A549 (cell line): Measurements from ENCODE around the gene TKTL1.
"Not testable (repeated sequence)": the region's sequence is repeated elsewhere in the genome, so short reads cannot be mapped to it uniquely, and the experiment has no call there.

Experiments used
- EP300 ChIP-seq, 2 experiments: fragments of >200 bp; sonication (Bioruptor Twin); formaldehyde crosslinking; IDR thresholded peaks; 2 replicates in 1 of 2; 3 replicates in 1 of 2; pipeline ENCODE4 v1.6.1; 2016 to 2017
- MAX ChIP-seq: IDR thresholded peaks from 2 replicates; pipeline ENCODE4 v1.6.1; 2012
- MAZ ChIP-seq: fragments of 150-350 bp; IDR thresholded peaks from 2 replicates; pipeline ENCODE4 v1.6.1; 2014; ENCODE audit warnings: antibody characterized with exemption, low read depth, low read length, borderline replicate concordance
- POLR2A ChIP-seq: IDR thresholded peaks from 2 replicates; pipeline ENCODE4 v1.6.1; 2012; ENCODE audit warnings: mild to moderate bottlenecking, low read length
- SMC3 ChIP-seq: fragments of >200 bp; sonication (Bioruptor Twin); formaldehyde crosslinking; IDR thresholded peaks from 3 replicates; pipeline ENCODE4 v1.6.1; 2018; ENCODE audit warnings: inconsistent platforms
- TF ChIP-seq, protein P1 (sequence below): fragments of >200 bp; sonication (Bioruptor Twin); formaldehyde crosslinking; IDR thresholded peaks from 3 replicates; pipeline ENCODE4 v1.5.1; 2016

DNA sequence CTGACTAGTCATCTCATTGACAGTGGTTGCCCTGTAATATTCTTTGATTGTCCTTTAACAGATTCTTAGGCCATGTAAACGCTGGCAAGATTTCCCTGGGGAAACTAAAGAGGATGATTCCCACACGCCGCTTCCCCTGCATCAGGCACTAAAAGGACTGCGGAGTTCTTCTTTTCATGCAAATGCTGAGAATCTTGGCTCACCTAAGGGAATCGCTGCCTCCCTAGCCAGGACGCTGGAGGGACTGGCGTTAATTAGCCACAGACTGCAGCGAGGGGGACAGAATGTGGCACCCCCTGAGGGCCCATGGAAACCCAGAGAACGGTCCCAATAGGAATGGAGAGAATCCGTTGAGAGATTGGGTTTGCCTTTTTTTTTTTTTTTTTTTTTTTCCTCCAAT, 9.2 kb upstream of the TKTL1 start:
- TF ChIP-seq, protein P1, sequence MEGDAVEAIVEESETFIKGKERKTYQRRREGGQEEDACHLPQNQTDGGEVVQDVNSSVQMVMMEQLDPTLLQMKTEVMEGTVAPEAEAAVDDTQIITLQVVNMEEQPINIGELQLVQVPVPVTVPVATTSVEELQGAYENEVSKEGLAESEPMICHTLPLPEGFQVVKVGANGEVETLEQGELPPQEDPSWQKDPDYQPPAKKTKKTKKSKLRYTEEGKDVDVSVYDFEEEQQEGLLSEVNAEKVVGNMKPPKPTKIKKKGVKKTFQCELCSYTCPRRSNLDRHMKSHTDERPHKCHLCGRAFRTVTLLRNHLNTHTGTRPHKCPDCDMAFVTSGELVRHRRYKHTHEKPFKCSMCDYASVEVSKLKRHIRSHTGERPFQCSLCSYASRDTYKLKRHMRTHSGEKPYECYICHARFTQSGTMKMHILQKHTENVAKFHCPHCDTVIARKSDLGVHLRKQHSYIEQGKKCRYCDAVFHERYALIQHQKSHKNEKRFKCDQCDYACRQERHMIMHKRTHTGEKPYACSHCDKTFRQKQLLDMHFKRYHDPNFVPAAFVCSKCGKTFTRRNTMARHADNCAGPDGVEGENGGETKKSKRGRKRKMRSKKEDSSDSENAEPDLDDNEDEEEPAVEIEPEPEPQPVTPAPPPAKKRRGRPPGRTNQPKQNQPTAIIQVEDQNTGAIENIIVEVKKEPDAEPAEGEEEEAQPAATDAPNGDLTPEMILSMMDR = not testable (repeated sequence)
- TF ChIP-seq SMC3; MAX; EP300 (IDR thresholded peaks at IDR 0.05); POLR2A; MAZ: not testable (repeated sequence)
